Measurements from ENCODE around the gene LACC1.

The LACC1 gene

GRCh38 chr13:43878892-43879754 is 581 bp upstream of the LACC1 start, which contains the start of gene CCDC122:
Gene CCDC122, minus strand, starts transcription at chr13:43879740. Its CDS starts 10,364 bp downstream, at chr13:43869376.
- H3K4me3 ChIP-seq (ENCODE audit: low read depth, low read length), result peak within 1 kb of the TSS; percentile 64
- TF ChIP-seq, protein P1, sequence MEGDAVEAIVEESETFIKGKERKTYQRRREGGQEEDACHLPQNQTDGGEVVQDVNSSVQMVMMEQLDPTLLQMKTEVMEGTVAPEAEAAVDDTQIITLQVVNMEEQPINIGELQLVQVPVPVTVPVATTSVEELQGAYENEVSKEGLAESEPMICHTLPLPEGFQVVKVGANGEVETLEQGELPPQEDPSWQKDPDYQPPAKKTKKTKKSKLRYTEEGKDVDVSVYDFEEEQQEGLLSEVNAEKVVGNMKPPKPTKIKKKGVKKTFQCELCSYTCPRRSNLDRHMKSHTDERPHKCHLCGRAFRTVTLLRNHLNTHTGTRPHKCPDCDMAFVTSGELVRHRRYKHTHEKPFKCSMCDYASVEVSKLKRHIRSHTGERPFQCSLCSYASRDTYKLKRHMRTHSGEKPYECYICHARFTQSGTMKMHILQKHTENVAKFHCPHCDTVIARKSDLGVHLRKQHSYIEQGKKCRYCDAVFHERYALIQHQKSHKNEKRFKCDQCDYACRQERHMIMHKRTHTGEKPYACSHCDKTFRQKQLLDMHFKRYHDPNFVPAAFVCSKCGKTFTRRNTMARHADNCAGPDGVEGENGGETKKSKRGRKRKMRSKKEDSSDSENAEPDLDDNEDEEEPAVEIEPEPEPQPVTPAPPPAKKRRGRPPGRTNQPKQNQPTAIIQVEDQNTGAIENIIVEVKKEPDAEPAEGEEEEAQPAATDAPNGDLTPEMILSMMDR (IDR thresholded peaks at IDR 0.05; ENCODE audit: low read depth, low read length), result no peak
- peak; percentile 76 for TF ChIP-seq POLR2A (IDR thresholded peaks at IDR 0.05; ENCODE audit: extremely low read depth, insufficient read length)
- TF ChIP-seq MYC (IDR thresholded peaks at IDR 0.05; ENCODE audit: low read depth, low read length), result peak; percentile 37; the same call in 1 of the 2 replicates
- TF ChIP-seq, protein P2, sequence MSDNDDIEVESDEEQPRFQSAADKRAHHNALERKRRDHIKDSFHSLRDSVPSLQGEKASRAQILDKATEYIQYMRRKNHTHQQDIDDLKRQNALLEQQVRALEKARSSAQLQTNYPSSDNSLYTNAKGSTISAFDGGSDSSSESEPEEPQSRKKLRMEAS (IDR thresholded peaks at IDR 0.05; ENCODE audit: low read depth, low read length), result peak; percentile 61; the same call in 1 of the 2 replicates
- DNase-seq (ENCODE audit: low read depth), result peak; percentile 92

DNA sequence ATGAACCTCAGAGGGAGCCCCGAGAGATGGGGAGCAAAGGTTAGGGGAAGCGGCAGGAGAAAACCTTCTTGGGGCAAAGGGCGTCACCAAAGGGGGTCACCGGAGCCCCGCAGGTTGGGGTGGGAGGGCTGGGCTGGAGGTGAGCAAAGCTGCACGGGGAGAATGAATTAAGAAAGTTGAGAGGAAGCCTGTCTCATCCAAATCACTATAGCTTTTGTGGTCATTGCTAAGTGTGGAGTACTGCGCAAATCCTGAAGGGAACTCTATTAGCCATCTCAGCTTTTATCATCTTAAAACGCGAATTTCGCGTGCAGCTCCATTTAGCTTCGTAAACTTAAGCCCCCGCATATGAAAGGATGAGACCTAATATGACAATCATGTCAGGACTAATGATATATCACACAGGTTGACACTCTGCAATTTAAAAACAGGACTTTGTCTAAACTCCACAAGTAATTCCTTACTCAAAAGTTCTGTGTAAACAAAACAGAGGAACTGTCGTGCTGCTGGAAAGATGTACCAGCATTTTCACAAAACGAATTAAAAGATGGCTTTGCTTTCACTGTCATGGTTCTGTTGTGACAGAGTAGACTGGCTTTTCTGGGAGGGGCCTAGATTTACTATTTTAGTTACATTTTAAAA is 631 bp downstream of the LACC1 start:
- peak overlapping the region; percentile 64 for H3K4me3 ChIP-seq (ENCODE audit: low read depth, low read length)
- TF ChIP-seq, protein P1 (IDR thresholded peaks at IDR 0.05; ENCODE audit: low read depth, low read length), result no peak
- no peak for TF ChIP-seq MYC (IDR thresholded peaks at IDR 0.05; ENCODE audit: low read depth, low read length)
- TF ChIP-seq POLR2A (IDR thresholded peaks at IDR 0.05; ENCODE audit: extremely low read depth, insufficient read length), result no peak
- TF ChIP-seq, protein P2 (IDR thresholded peaks at IDR 0.05; ENCODE audit: low read depth, low read length), result no peak
- DNase-seq (ENCODE audit: low read depth), result no peak

DNA sequence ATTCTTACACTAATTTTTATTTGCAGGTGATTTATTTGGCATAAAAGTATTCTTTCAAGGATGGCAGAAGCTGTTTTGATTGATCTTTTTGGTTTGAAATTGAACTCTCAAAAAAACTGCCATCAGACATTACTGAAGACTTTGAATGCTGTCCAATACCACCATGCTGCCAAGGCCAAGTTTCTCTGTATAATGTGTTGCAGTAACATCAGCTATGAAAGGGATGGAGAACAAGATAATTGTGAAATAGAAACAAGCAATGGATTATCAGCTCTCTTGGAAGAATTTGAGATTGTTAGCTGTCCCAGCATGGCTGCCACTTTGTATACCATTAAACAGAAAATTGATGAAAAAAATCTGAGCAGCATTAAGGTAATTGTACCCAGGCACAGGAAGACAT is 1.2 kb downstream of the LACC1 start:
- DNase-seq (ENCODE audit: low read depth), result no peak
- TF ChIP-seq, protein P2 (IDR thresholded peaks at IDR 0.05; ENCODE audit: low read depth, low read length), result no peak
- TF ChIP-seq MYC (IDR thresholded peaks at IDR 0.05; ENCODE audit: low read depth, low read length) (no peak), POLR2A (IDR thresholded peaks at IDR 0.05; ENCODE audit: extremely low read depth, insufficient read length) (no peak)
- TF ChIP-seq, protein P1 (IDR thresholded peaks at IDR 0.05; ENCODE audit: low read depth, low read length), result no peak
- peak overlapping the region; percentile 64 for H3K4me3 ChIP-seq (ENCODE audit: low read depth, low read length)

DNA sequence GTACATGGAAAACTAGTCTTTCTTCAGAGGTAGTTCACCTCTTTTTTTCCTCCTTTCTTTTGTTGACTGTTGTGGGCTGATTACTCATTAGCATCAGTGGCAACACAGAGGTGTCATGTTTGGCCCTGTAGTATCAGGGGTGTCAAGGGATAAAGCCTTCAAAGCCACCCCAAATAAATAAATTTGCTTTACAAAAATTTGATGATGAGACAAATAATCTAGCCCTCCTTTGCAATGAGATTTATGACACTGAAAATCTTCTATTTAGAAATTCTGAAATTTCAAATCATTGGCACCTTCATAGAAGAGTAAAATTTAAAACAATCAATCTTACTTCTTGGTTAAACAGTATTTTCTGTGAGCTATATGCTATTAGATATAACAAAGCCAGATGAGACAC is 1.9 kb downstream of the LACC1 start:
- no peak for DNase-seq (ENCODE audit: low read depth)
- no peak for TF ChIP-seq POLR2A (IDR thresholded peaks at IDR 0.05; ENCODE audit: extremely low read depth, insufficient read length)
- TF ChIP-seq, protein P1 (IDR thresholded peaks at IDR 0.05; ENCODE audit: low read depth, low read length), result no peak
- TF ChIP-seq, protein P2 (IDR thresholded peaks at IDR 0.05; ENCODE audit: low read depth, low read length), result no peak
- no peak for TF ChIP-seq MYC (IDR thresholded peaks at IDR 0.05; ENCODE audit: low read depth, low read length)
- no peak overlapping the region for H3K4me3 ChIP-seq (ENCODE audit: low read depth, low read length)

DNA sequence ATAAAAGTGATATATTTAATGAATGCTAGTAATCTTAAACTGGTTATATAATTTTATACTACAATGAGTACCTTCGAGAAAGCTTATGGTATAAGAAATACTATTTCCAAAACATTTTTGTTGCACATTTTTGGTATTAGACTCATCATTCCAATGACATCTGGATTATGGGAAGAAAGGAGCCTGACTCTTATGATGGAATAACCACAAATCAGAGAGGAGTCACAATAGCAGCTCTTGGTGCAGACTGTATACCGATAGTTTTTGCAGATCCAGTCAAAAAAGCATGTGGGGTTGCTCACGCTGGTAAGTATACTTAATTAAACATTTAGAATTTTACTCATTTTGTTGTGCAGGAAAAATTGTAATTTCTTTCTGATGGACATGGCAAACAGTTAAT is 3.9 kb downstream of the LACC1 start:
- TF ChIP-seq MYC (IDR thresholded peaks at IDR 0.05; ENCODE audit: low read depth, low read length), result no peak
- TF ChIP-seq, protein P1 (IDR thresholded peaks at IDR 0.05; ENCODE audit: low read depth, low read length), result no peak
- TF ChIP-seq, protein P2 (IDR thresholded peaks at IDR 0.05; ENCODE audit: low read depth, low read length), result no peak
- TF ChIP-seq POLR2A (IDR thresholded peaks at IDR 0.05; ENCODE audit: extremely low read depth, insufficient read length), result no peak
- no peak overlapping the region for H3K4me3 ChIP-seq (ENCODE audit: low read depth, low read length)
- DNase-seq (ENCODE audit: low read depth), result no peak

All from NB4 (cell line).